Fibroblast of lung (primary cell): ENCODE data around the gene ITPRID1.

ENCODE experiments used
- EZH2 ChIP-seq: IDR thresholded peaks from 2 replicates; pipeline ENCODE4 v1.5.1; 2012; ENCODE audit warnings: low read length, control low read depth, mild to moderate bottlenecking; ENCODE audit errors: missing control alignments
- TF ChIP-seq, protein P1 (sequence below), 2 donors: IDR thresholded peaks in 1 of 2; conservative IDR thresholded peaks in 1 of 2; 1 replicate in 1 of 2; 2 replicates in 1 of 2; pipeline ENCODE4 v1.5.1; 2011 to 2012; ENCODE audit warnings: low read length in 2 of 2, control low read depth in 1 of 2, inconsistent platforms in 1 of 2, low read depth in 1 of 2, mild to moderate bottlenecking in 1 of 2

DNA sequence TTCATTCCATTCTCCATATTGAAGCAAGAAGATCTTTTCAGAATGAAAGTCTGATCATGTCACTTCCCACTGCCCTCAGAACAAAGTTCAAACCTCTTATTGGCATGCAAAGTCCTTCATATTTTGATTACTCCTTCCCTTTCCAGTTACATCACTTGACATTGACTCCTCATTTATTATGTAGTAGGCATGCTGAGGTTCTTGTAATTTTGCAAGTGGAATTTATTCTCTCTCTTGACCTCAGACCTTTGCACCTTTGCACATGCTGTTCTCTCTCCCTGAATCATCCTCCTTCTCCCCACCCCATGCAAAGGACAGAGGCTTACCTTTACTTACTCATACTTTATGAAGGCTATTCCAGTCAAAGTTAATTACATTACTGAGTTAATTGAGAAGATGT, 13.0 kb downstream of the ITPRID1 start:
- TF ChIP-seq, protein P1, sequence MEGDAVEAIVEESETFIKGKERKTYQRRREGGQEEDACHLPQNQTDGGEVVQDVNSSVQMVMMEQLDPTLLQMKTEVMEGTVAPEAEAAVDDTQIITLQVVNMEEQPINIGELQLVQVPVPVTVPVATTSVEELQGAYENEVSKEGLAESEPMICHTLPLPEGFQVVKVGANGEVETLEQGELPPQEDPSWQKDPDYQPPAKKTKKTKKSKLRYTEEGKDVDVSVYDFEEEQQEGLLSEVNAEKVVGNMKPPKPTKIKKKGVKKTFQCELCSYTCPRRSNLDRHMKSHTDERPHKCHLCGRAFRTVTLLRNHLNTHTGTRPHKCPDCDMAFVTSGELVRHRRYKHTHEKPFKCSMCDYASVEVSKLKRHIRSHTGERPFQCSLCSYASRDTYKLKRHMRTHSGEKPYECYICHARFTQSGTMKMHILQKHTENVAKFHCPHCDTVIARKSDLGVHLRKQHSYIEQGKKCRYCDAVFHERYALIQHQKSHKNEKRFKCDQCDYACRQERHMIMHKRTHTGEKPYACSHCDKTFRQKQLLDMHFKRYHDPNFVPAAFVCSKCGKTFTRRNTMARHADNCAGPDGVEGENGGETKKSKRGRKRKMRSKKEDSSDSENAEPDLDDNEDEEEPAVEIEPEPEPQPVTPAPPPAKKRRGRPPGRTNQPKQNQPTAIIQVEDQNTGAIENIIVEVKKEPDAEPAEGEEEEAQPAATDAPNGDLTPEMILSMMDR (conservative IDR thresholded peaks at IDR 0.05 in 1 of 2, IDR thresholded peaks at IDR 0.05 in 1 of 2; ENCODE audit: low read depth in 1 of 2, low read length in 2 of 2): no peak
- no peak for TF ChIP-seq EZH2
